Retinal pigment epithelial cell (primary cell): ENCODE measurements around the gene PTPRT.

ENCODE experiments used
- DNase-seq: peaks from one replicate; pipeline ENCODE4 v3.0.0-alpha.2; 2010; ENCODE audit warnings: low read depth
- H3K4me3 ChIP-seq: 2 replicates; pipeline ENCODE4 v1.5.1; 2011; ENCODE audit warnings: mild to moderate bottlenecking, low read length, control low read depth, moderate library complexity
- TF ChIP-seq, protein P1 (sequence below): conservative IDR thresholded peaks from 2 replicates; pipeline ENCODE4 v1.5.1; 2011; ENCODE audit warnings: low read depth, low read length, control low read depth, inconsistent platforms

PTPRT gene

DNA sequence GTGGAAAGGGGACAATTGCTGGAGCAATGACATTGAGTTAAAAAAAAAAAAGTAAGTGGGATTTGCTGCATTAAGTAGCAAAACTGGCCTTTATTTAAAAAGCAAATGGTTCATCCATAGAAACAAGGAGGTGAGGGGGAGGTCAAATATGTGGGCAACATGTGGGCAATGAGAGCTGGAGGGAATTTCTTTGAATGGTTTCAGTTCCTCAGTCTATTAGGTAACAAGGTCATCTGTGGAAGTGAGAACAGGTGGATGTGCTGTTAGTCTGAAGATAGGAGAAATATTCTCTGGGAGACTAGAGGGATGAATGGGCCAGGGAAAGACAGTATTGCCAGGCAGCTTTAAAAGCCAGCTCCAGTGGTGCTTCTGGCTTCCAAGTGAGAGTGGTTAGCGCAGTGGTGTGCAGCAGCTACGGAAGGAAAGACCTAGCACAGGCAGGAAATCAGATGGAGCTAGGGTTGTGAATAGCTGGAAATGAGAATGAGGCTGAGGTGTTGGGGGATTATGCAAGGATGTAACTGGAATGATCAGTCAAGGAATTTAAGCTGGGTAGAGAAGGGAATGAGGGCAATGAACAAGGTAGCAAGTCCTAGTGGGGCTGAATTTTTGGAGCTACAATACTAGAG, 727.6 kb downstream of the PTPRT start:
- H3K4me3 ChIP-seq, result no peak overlapping the region
- no peak for DNase-seq
- TF ChIP-seq, protein P1, sequence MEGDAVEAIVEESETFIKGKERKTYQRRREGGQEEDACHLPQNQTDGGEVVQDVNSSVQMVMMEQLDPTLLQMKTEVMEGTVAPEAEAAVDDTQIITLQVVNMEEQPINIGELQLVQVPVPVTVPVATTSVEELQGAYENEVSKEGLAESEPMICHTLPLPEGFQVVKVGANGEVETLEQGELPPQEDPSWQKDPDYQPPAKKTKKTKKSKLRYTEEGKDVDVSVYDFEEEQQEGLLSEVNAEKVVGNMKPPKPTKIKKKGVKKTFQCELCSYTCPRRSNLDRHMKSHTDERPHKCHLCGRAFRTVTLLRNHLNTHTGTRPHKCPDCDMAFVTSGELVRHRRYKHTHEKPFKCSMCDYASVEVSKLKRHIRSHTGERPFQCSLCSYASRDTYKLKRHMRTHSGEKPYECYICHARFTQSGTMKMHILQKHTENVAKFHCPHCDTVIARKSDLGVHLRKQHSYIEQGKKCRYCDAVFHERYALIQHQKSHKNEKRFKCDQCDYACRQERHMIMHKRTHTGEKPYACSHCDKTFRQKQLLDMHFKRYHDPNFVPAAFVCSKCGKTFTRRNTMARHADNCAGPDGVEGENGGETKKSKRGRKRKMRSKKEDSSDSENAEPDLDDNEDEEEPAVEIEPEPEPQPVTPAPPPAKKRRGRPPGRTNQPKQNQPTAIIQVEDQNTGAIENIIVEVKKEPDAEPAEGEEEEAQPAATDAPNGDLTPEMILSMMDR, result no peak

GRCh38 chr20:42461291-42461690, 728.4 kb downstream of the PTPRT start:
- DNase-seq, result no peak
- TF ChIP-seq, protein P1, result no peak
- no peak overlapping the region for H3K4me3 ChIP-seq

DNA sequence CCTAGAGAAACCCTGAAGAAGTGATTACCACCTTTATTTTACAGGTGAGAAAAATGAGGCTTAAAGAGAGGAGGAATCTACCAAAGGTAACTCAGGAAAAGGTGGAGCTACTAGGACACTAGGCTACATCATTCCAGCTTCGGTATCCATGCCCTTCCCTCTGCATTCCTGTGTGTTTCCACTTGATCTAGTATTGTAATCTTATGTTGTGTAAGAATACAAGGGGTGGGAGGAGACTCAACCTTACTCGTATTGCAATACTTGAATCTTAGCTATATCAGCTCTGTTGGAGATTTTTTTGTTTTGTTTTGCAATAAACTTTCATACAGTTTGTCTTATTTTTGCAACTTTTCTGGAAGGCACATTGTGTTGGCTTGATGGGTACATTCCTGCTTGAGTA, 742.4 kb downstream of the PTPRT start:
- no peak overlapping the region for H3K4me3 ChIP-seq
- DNase-seq, result no peak
- TF ChIP-seq, protein P1, result no peak

DNA sequence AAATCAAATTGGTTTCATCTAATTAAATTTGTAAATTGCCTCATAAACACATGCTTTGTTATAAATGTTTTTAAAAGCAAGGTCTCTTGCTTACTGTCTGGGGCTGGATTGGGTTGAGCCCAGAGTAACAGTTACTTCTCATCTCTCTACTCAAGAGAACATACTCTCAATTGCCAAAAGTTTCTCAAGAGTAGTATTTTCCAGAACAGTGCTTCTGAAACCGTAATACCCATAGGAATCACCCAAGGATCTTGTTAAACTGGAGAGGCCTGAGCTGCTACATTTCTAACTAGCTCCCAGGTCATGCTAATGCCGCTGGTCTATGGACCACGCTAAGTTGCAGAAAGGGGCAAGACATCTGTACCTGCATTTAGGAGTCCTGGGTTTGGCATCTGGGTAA, 744.9 kb downstream of the PTPRT start:
- TF ChIP-seq, protein P1, result no peak
- H3K4me3 ChIP-seq, result no peak overlapping the region
- DNase-seq, result no peak

DNA sequence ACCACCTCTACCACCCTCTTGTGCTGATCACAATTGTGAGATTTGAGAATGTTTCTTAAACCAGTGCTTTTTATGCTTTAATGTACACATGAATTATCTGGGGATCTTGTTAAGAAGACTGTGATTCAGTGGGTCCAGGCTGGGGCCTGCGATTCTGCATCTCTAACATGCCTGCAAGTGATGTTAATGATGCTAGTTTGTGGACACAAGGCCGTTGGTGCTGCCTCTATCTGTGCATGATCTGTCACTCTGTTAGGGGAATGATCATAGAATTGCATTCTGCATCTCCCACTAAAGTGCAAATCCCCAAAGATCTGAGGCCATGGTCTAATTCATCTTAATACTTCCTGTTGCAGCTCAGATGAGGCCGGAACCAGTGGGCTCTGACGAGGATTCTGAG, 746.5 kb downstream of the PTPRT start:
- TF ChIP-seq, protein P1, result no peak
- no peak for DNase-seq
- no peak overlapping the region for H3K4me3 ChIP-seq

GRCh38 chr20:42442716-42443115, 747.0 kb downstream of the PTPRT start:
- no peak for DNase-seq
- TF ChIP-seq, protein P1, result no peak
- H3K4me3 ChIP-seq, result no peak overlapping the region

DNA sequence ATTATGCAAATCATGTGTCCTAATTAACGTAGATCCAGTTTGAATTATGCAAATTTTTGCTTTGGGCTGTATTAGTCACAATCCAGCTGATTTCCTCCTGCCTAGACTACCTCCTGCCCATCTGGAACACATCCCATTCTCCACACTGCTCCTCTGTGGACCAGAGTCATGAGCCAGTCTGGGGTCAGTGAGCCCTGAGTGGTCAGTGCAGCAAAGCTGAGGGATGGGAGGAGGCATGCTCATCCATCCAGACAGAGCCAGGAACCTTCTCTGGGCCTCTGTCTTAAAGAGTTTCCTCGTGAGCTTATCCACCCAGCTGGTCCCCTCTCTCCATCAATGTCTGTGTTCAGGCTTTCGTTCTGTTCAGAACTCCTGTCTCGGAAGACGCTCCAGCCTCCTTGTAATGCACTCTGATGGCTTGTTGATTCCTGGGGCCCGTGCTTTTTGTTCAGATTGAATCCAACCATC, 747.8 kb downstream of the PTPRT start:
- DNase-seq, result no peak
- no peak overlapping the region for H3K4me3 ChIP-seq
- TF ChIP-seq, protein P1, result no peak
